ENCODE data around the gene RNF32.

DNA sequence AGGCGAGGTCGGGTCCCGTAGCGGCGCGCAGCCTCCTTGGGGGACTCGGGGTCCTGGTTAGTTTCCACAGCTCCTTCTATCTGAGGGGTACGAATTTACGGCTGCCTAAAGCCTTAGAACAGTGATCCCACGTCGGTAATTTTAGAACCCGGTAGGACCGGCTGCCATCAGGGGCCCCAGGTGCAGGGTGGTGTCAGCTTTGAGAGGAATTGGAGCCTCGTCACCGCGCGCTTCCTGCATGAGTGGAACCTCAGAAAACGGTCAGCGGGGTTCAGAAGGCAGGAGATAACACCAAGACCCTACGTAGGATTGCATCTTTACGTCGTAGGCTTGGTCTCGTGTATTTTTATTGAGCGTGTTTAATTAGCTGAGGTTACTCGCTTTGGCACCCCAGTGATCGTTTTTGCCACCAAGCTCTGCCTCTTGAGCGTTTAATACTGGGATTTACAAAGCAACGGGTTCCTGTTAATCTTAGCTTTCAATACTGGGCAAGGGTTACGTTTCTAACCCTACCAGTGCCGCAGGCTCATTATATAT is 443 bp downstream of the RNF32 start:
- TF ChIP-seq POLR2A (IDR thresholded peaks at IDR 0.05) = no peak
- TF ChIP-seq, protein P1, sequence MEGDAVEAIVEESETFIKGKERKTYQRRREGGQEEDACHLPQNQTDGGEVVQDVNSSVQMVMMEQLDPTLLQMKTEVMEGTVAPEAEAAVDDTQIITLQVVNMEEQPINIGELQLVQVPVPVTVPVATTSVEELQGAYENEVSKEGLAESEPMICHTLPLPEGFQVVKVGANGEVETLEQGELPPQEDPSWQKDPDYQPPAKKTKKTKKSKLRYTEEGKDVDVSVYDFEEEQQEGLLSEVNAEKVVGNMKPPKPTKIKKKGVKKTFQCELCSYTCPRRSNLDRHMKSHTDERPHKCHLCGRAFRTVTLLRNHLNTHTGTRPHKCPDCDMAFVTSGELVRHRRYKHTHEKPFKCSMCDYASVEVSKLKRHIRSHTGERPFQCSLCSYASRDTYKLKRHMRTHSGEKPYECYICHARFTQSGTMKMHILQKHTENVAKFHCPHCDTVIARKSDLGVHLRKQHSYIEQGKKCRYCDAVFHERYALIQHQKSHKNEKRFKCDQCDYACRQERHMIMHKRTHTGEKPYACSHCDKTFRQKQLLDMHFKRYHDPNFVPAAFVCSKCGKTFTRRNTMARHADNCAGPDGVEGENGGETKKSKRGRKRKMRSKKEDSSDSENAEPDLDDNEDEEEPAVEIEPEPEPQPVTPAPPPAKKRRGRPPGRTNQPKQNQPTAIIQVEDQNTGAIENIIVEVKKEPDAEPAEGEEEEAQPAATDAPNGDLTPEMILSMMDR (IDR thresholded peaks at IDR 0.05) = no peak
